Measurements from ENCODE around the gene FUCA2.
A peak's percentile ranks its signal among the peaks of the same experiment; 100 is the strongest.

The FUCA2 gene

GRCh38 chr6:143510991-143511891 is at the start of gene FUCA2:
FUCA2 (minus strand) TSS chr6:143511720; CDS start chr6:143511634, 86 bp downstream.
- Histone ChIP-seq H3K9ac (peak within 1 kb of the TSS; percentile 30 to 73 (median 66); a peak in 21 of 22 replicates), H4K20me1 (no peaks in the 10 kb centered on the region), H3K4me2 (peak within 1 kb of the TSS; percentile 67 to 87 (median 77)), H3K4me3 (peak within 1 kb of the TSS; percentile 46 to 68 (median 54)), H3K27ac (peak within 1 kb of the TSS in 10 of 11 experiments; percentile 25 to 74 (median 48); a peak in 16 of 22 replicates), H3K9me3 (replicated peaks in 1 of 11) (peaks cover 9 to 18% (median 14%) of the 10 kb centered on the region in 11 experiments; a peak in 21 of 22 replicates), H3K36me3 (0 out of 22 replicates have a peak, but pooled peaks cover 0 to 5% (median 0%) of the 10 kb centered on the region in 11 experiments), H3K4me1 (peaks cover 8 to 14% (median 11%) of the 10 kb centered on the region in 10 experiments; a peak in 17 of 20 replicates), H3K27me3 (peaks cover 7 to 17% (median 13%) of the 10 kb centered on the region in 11 experiments; a peak in 21 of 22 replicates)
- TF ChIP-seq Cebpa-rat (IDR thresholded peaks at IDR 0.05) = no peak

GRCh38 chr6:143561105-143561704 is 49.7 kb upstream of the FUCA2 start:
- peaks cover 0 to 13% (median 0%) of the 10 kb centered on the region in 10 experiments; a peak in 7 of 20 replicates for H3K4me1 ChIP-seq
- H3K4me2 ChIP-seq = peak overlapping the region in 2 of 11 experiments; percentile 2 to 38; a peak in 2 of 22 replicates
- H3K36me3 ChIP-seq = peaks cover 0 to 21% (median 0%) of the 10 kb centered on the region in 11 experiments; a peak in 4 of 22 replicates
- no peak overlapping the region for H3K4me3 ChIP-seq
- H3K27ac ChIP-seq = no peak overlapping the region
- TF ChIP-seq Cebpa-rat (IDR thresholded peaks at IDR 0.05) = no peak
- H3K9ac ChIP-seq = no peak overlapping the region
- H3K9me3 ChIP-seq (replicated peaks in 1 of 11) = peaks cover 0 to 8% (median 0%) of the 10 kb centered on the region in 11 experiments; a peak in 3 of 22 replicates
- 0 out of 22 replicates have a peak, but pooled peaks cover 0 to 6% (median 0%) of the 10 kb centered on the region in 11 experiments for H4K20me1 ChIP-seq
- no peaks in the 10 kb centered on the region for H3K27me3 ChIP-seq

- Histone ChIP-seq H3K9me3 (replicated peaks in 1 of 11) (peaks cover 0 to 7% (median 0%) of the 10 kb centered on the region in 11 experiments; a peak in 2 of 22 replicates), H3K4me2 (no peak overlapping the region), H3K9ac (no peak overlapping the region), H3K27me3 (no peaks in the 10 kb centered on the region), H3K4me3 (no peak overlapping the region), H3K4me1 (peaks cover 0 to 23% (median 0%) of the 10 kb centered on the region in 10 experiments; a peak in 7 of 20 replicates), H4K20me1 (0 out of 22 replicates have a peak, but pooled peaks cover 0 to 6% (median 0%) of the 10 kb centered on the region in 11 experiments), H3K27ac (no peak overlapping the region), H3K36me3 (peaks cover 0 to 21% (median 0%) of the 10 kb centered on the region in 11 experiments; a peak in 4 of 22 replicates)
- no peak for TF ChIP-seq Cebpa-rat (IDR thresholded peaks at IDR 0.05)
Observed at GRCh38 chr6:143559051-143559660, 47.6 kb upstream of the FUCA2 start.

- Histone ChIP-seq H3K36me3 (peaks cover 0 to 18% (median 0%) of the 10 kb centered on the region in 11 experiments; a peak in 3 of 22 replicates), H4K20me1 (peaks cover 0 to 13% (median 0%) of the 10 kb centered on the region in 11 experiments; a peak in 2 of 22 replicates), H3K9me3 (replicated peaks in 1 of 11) (no peaks in the 10 kb centered on the region; a peak in 1 of 22 replicates), H3K27ac (no peak overlapping the region), H3K4me1 (peaks cover 0 to 18% (median 0%) of the 10 kb centered on the region in 10 experiments; a peak in 5 of 20 replicates), H3K27me3 (no peaks in the 10 kb centered on the region), H3K4me3 (no peak overlapping the region), H3K9ac (no peak overlapping the region), H3K4me2 (no peak overlapping the region)
- no peak for TF ChIP-seq Cebpa-rat (IDR thresholded peaks at IDR 0.05)
Observed at GRCh38 chr6:143556529-143556928, 45.0 kb upstream of the FUCA2 start.

GRCh38 chr6:143555582-143555981 is 44.1 kb upstream of the FUCA2 start:
- H4K20me1 ChIP-seq = peaks cover 0 to 13% (median 0%) of the 10 kb centered on the region in 11 experiments; a peak in 2 of 22 replicates
- no peak for TF ChIP-seq Cebpa-rat (IDR thresholded peaks at IDR 0.05)
- no peaks in the 10 kb centered on the region for H3K9me3 ChIP-seq (replicated peaks in 1 of 11)
- H3K27ac ChIP-seq = no peak overlapping the region
- H3K4me2 ChIP-seq = no peak overlapping the region
- no peaks in the 10 kb centered on the region for H3K27me3 ChIP-seq
- H3K9ac ChIP-seq = no peak overlapping the region
- peaks cover 0 to 12% (median 0%) of the 10 kb centered on the region in 11 experiments; a peak in 3 of 22 replicates for H3K36me3 ChIP-seq
- peaks cover 0 to 16% (median 0%) of the 10 kb centered on the region in 10 experiments; a peak in 3 of 20 replicates for H3K4me1 ChIP-seq
- no peak overlapping the region for H3K4me3 ChIP-seq

- Histone ChIP-seq H3K4me2 (peak overlapping the region in 2 of 11 experiments; percentile 5 to 13; a peak in 1 of 22 replicates), H3K9ac (no peak overlapping the region), H3K4me1 (peaks cover 0 to 16% (median 0%) of the 10 kb centered on the region in 10 experiments; a peak in 3 of 20 replicates), H3K4me3 (no peak overlapping the region), H3K27me3 (no peaks in the 10 kb centered on the region), H4K20me1 (peaks cover 0 to 13% (median 0%) of the 10 kb centered on the region in 11 experiments; a peak in 2 of 22 replicates), H3K27ac (no peak overlapping the region), H3K9me3 (replicated peaks in 1 of 11) (no peaks in the 10 kb centered on the region), H3K36me3 (peaks cover 0 to 12% (median 0%) of the 10 kb centered on the region in 11 experiments; a peak in 3 of 22 replicates)
- TF ChIP-seq Cebpa-rat (IDR thresholded peaks at IDR 0.05) = no peak
Observed at GRCh38 chr6:143555071-143555492, 43.6 kb upstream of the FUCA2 start.

GRCh38 chr6:143553337-143553736 is 41.8 kb upstream of the FUCA2 start:
- H3K9ac ChIP-seq = no peak overlapping the region
- H4K20me1 ChIP-seq = peaks cover 0 to 19% (median 0%) of the 10 kb centered on the region in 11 experiments; a peak in 3 of 22 replicates
- H3K36me3 ChIP-seq = peaks cover 0 to 16% (median 0%) of the 10 kb centered on the region in 11 experiments; a peak in 3 of 22 replicates
- TF ChIP-seq Cebpa-rat (IDR thresholded peaks at IDR 0.05) = no peak
- no peak overlapping the region for H3K4me2 ChIP-seq
- H3K4me3 ChIP-seq = no peak overlapping the region
- H3K4me1 ChIP-seq = peaks cover 0 to 16% (median 0%) of the 10 kb centered on the region in 10 experiments; a peak in 3 of 20 replicates
- no peaks in the 10 kb centered on the region for H3K27me3 ChIP-seq
- no peaks in the 10 kb centered on the region for H3K9me3 ChIP-seq (replicated peaks in 1 of 11)
- no peak overlapping the region for H3K27ac ChIP-seq

- Histone ChIP-seq H3K4me3 (no peak overlapping the region), H3K9ac (no peak overlapping the region), H3K4me1 (peaks cover 0 to 11% (median 0%) of the 10 kb centered on the region in 10 experiments; a peak in 4 of 20 replicates), H4K20me1 (peaks cover 0 to 13% (median 0%) of the 10 kb centered on the region in 11 experiments; a peak in 3 of 22 replicates), H3K27me3 (no peaks in the 10 kb centered on the region), H3K9me3 (replicated peaks in 1 of 11) (no peaks in the 10 kb centered on the region), H3K27ac (no peak overlapping the region), H3K36me3 (peaks cover 0 to 6% (median 0%) of the 10 kb centered on the region in 11 experiments; a peak in 2 of 22 replicates), H3K4me2 (no peak overlapping the region)
- no peak for TF ChIP-seq Cebpa-rat (IDR thresholded peaks at IDR 0.05)
Observed at GRCh38 chr6:143549949-143550268, 38.4 kb upstream of the FUCA2 start.
